Muscle layer of duodenum (tissue), 2 donors: Measurements from ENCODE around the gene SH3PXD2A.

Experiments used
- H3K27ac ChIP-seq: one replicate; pipeline ENCODE4 v1.7.0; 2013; ENCODE audit warnings: mild to moderate bottlenecking, low read length
- H3K27me3 ChIP-seq: one replicate; pipeline ENCODE4 v1.7.0; 2013; ENCODE audit warnings: low read depth, mild to moderate bottlenecking, control low read depth, low read length
- H3K36me3 ChIP-seq, 2 donors: one replicate each; pipeline ENCODE4 v1.7.0; 2013; ENCODE audit warnings: low read length in 2 of 2, control low read depth in 1 of 2, mild to moderate bottlenecking in 1 of 2; ENCODE audit not compliant: insufficient read depth in 2 of 2, control insufficient read depth in 1 of 2
- H3K4me1 ChIP-seq, 2 donors: one replicate each; pipeline ENCODE4 v1.7.0; 2013; ENCODE audit warnings: low read length in 2 of 2, mild to moderate bottlenecking in 2 of 2, control low read depth in 1 of 2, moderate library complexity in 1 of 2; ENCODE audit not compliant: insufficient read depth in 2 of 2, control insufficient read depth in 1 of 2
- H3K4me3 ChIP-seq, 2 donors: one replicate each; pipeline ENCODE4 v1.7.0; 2013; ENCODE audit warnings: low read length in 2 of 2, low read depth in 1 of 2, mild to moderate bottlenecking in 1 of 2
- H3K9me3 ChIP-seq, 2 donors: one replicate each; pipeline ENCODE4 v1.7.0; 2013; ENCODE audit warnings: low read length in 2 of 2, control low read depth in 1 of 2, mild to moderate bottlenecking in 1 of 2; ENCODE audit not compliant: control insufficient read depth in 1 of 2
- donor health status: healthy.

The SH3PXD2A gene

DNA sequence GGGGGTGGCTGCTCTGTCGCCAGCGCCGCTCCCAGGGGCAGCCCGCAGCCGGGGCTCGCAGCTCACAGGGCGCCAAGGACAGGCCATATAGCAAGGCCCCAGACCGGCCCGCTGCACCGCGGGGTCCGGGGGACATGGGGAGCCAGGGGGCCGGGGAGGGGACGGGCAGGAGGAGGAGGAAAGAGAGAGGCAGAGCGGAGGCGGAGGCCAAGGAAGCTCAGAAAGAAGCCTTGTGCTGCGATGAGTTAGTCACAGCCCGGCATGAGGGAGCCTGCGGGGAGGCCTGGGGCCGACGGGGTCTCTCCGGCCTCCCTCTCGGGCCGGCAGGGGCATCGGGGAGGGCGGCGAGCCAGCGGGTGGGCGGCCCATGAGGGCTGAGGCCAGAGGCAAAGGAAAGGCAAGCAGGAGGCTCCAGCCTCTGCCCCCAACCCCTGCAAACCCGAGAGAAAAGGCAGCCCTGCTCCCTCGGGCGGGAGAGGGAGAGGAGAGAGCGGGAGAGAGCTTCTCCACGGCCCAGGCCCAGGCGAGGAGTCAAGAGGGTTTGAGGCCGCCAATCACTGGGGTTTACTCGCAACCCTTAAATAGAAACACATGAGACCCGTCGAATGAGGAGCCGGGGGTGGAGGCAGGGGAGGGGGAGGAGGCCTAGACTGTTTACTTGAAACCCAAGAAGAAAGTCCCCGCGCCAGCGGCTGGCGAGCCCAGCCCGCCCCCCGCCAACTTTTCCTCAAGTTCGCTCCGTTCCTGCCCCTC lies 194.0 kb downstream of the SH3PXD2A start:
- Histone ChIP-seq H3K27ac (peak overlapping the region; percentile 54), H3K4me3 (peak overlapping the region; percentile 81 to 87), H3K4me1 (peaks cover 4 to 40% of the 10 kb centered on the region in 2 donors), H3K36me3 (peaks cover 4 to 25% of the 10 kb centered on the region in 2 donors), H3K9me3 (peaks cover 0 to 3% of the 10 kb centered on the region in 2 donors), H3K27me3 (no peaks in the 10 kb centered on the region)

DNA sequence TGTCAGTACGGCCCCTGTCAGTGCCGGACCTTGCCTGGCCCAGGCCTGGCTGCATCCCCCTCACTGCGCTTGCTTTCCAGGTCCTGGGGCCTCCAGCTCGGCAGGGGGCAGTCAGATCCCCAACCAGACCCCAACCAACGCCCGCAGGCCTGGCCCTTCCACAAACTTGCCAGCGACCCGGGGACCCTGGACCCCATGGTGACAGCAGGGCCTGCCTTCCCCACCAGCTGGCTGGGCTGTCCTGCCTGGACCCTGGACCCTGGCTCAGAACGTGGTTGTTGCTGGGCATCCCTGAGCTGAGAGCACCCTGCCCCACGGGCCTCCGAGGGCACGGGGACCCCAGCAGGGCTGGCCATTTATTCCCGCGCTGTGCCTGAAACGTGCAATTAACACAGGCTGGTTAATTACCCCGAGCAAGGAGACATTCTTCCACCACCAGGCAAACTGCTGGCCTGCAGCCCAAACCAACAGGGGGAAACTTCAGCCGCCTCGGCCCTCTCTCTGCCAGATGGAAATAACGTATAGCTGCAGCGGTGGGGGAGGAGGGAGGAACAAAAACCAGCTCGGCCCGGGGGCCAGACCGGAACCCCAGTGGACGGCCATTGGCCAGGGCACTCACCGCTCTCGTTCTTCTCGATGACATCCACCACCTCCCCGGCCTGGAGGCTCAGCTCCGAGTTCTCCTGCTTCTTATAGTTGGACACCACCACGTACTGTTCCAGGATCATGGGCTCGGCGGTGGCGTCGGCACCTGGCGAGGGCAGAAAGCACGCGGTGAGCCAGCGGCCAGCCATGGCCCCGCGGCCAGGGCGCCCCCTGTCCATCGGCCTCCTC lies 194.8 kb downstream of the SH3PXD2A start:
- Histone ChIP-seq H3K9me3 (peaks cover 0 to 3% of the 10 kb centered on the region in 2 donors), H3K4me1 (peaks cover 4 to 36% of the 10 kb centered on the region in 2 donors), H3K27ac (peak overlapping the region; percentile 85), H3K4me3 (peak overlapping the region; percentile 81 to 87), H3K27me3 (no peaks in the 10 kb centered on the region), H3K36me3 (peaks cover 4 to 32% of the 10 kb centered on the region in 2 donors)

DNA sequence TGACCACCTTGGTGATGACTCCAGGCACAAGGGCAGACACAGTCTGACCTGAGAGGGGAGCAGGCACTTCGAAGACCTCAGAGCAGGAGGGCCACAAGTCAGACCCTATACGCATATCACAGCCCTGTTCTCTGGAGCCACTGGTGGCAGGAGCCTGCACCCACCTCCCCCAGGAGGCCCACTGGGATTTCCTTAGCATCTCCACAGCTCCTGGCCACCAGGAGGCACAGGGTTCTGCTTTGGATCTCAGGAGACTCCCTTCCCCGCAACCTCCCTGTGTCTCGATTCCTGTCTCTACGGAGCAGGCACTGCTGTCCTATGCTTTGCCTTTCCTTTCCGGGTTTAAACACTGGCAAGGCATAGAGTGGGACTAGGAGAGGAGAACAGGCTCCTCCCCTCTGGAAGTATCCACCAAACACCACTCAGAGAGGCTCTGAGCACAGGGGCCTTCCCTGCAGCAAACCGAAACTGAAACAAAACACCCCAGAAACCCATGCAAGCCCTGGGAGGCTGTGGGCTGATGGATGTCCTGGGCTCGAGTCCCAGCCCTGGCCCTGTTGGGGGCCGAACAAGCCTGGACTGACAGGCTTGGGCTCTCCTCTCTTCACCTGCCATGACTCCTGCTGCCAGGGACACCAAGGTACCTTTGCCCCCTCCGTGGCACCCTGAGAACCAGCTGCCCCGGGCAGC lies 195.6 kb downstream of the SH3PXD2A start:
- H3K4me1 ChIP-seq = peaks cover 4 to 33% of the 10 kb centered on the region in 2 donors
- H3K36me3 ChIP-seq = peaks cover 4 to 33% of the 10 kb centered on the region in 2 donors
- no peaks in the 10 kb centered on the region for H3K27me3 ChIP-seq
- peaks cover 0 to 3% of the 10 kb centered on the region in 2 donors for H3K9me3 ChIP-seq
- peak overlapping the region; percentile 85 for H3K27ac ChIP-seq
- peak overlapping the region; percentile 81 to 87 for H3K4me3 ChIP-seq

DNA sequence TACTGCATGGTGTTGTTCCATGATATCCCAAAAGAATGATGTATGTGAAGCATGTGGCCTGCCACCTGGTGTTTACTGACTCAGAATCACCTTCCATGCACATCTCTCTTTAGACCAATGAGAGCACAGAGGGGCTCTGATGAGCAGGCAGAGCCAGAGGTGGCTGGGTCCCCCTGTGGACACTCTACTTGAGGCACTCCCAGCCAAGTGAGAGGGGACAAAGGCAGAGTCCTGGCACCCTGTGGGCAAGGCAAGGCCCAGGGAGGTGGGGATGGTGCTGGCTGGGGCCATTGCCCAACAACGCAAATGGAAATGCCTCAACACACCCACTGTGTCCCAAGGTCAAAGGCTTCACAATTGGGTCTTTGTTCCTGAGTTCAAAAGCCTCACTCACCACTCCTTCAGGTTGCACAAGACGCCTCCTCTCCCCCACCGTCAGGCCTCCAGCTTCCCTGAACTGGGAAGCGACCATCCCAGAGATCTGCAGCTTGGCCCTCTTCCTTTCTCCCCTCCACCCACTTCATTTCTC lies 197.3 kb downstream of the SH3PXD2A start:
- Histone ChIP-seq H3K36me3 (peaks cover 4 to 36% of the 10 kb centered on the region in 2 donors), H3K4me1 (peaks cover 8 to 29% of the 10 kb centered on the region in 2 donors), H3K27me3 (no peaks in the 10 kb centered on the region), H3K4me3 (no peak overlapping the region), H3K9me3 (peaks cover 0 to 3% of the 10 kb centered on the region in 2 donors), H3K27ac (peak overlapping the region; percentile 22)

DNA sequence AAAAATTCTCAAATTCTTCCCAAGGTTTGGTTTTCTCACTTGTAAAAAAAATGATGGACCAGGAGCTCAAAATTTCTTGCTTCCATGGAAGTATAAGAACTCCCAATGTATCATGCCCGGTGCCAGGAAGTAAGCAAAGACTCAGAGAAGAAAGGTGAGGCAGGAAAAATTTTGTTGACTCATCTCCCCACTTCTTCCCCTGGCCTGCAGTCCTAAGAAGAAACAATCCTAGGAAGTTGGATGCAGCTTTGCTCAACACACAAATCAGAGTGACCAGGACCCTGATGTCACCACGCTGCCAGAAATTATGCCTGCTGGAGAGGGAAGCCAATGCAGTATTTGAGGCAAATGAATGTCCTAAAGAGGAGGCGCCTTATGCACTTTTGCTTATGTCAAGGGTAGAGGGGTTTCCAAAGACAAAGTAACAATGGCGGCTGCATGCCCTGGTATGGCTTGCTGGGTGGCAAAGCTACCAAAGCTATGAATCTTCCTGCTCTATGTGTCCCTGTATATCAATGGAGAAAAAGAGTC lies 198.2 kb downstream of the SH3PXD2A start:
- Histone ChIP-seq H3K27me3 (no peaks in the 10 kb centered on the region), H3K36me3 (peaks cover 4 to 38% of the 10 kb centered on the region in 2 donors), H3K4me3 (no peak overlapping the region), H3K4me1 (peaks cover 16 to 32% of the 10 kb centered on the region in 2 donors), H3K27ac (no peak overlapping the region), H3K9me3 (peaks cover 0 to 3% of the 10 kb centered on the region in 2 donors)

DNA sequence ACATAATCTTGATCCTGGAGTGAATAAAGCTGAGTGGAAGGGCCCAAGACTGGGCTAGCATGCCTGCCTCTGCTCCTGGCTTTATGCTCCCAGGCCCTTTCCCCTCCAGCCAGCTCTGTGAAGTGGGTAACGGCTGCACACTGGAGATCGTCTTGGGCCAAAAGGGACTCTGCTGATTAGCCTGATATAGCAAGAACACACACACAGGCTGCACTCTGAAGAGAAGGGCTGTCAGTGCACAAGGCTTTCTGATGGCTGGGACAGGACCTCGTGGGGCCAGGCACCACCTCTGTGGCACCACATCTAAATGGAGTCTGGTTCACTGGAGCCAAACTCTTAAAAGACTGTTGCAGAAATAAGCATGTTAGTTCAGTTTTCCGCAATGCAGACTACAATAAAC lies 200.5 kb downstream of the SH3PXD2A start:
- Histone ChIP-seq H3K9me3 (peaks cover 0 to 3% of the 10 kb centered on the region in 2 donors), H3K27ac (no peak overlapping the region), H3K27me3 (no peaks in the 10 kb centered on the region), H3K36me3 (peaks cover 4 to 38% of the 10 kb centered on the region in 2 donors), H3K4me3 (no peak overlapping the region), H3K4me1 (peaks cover 35 to 47% of the 10 kb centered on the region in 2 donors)

GRCh38 chr10:103653581-103654037 lies 201.8 kb downstream of the SH3PXD2A start:
- Histone ChIP-seq H3K36me3 (peaks cover 4 to 31% of the 10 kb centered on the region in 2 donors), H3K27ac (peak overlapping the region; percentile 74), H3K9me3 (peaks cover 0 to 3% of the 10 kb centered on the region in 2 donors), H3K4me1 (peaks cover 31 to 47% of the 10 kb centered on the region in 2 donors), H3K4me3 (no peak overlapping the region), H3K27me3 (no peaks in the 10 kb centered on the region)

DNA sequence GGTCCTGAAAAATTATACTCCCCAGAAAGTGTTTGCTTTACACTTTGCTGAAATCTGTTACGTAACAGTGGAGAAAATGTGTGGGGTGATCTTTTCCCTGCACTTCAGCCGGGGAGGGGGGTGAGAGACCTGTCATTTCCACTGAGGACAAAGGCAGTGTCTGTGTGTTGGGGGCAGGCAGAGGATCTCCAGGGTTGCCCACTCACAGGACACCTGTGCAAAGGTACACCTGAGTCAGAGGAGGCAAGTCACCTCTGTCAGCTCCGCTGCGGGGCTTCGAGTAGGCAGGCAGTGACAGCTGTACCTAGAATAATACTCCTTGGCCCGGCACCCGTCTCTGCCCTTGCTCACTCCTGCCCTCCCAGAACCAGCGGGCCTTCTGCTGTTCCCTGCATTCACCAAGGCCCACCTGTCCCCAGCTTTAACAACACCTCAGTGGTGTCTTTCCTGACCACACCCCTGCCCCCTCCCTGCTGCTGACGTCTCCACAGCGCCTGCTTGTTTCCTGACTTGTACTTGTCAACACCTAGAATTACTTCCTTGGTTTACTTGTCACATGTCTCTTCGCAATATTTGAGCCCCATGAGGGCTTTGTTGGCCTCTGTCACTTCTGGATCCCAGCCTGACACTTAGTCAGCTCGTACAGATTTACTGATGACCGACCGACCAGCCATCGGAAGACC lies 202.6 kb downstream of the SH3PXD2A start:
- H3K4me3 ChIP-seq = no peak overlapping the region
- peaks cover 0 to 3% of the 10 kb centered on the region in 2 donors for H3K9me3 ChIP-seq
- H3K4me1 ChIP-seq = peaks cover 31 to 54% of the 10 kb centered on the region in 2 donors
- H3K27me3 ChIP-seq = no peaks in the 10 kb centered on the region
- H3K27ac ChIP-seq = peak overlapping the region; percentile 74
- peaks cover 4 to 23% of the 10 kb centered on the region in 2 donors for H3K36me3 ChIP-seq

- Histone ChIP-seq H3K9me3 (no peaks in the 10 kb centered on the region), H3K27me3 (no peaks in the 10 kb centered on the region), H3K36me3 (peaks cover 0 to 20% of the 10 kb centered on the region in 2 donors), H3K27ac (peak overlapping the region; percentile 74), H3K4me3 (no peak overlapping the region), H3K4me1 (peaks cover 31 to 60% of the 10 kb centered on the region in 2 donors)
These were observed 203.4 kb downstream of the SH3PXD2A start for GRCh38 chr10:103651783-103652476.

DNA sequence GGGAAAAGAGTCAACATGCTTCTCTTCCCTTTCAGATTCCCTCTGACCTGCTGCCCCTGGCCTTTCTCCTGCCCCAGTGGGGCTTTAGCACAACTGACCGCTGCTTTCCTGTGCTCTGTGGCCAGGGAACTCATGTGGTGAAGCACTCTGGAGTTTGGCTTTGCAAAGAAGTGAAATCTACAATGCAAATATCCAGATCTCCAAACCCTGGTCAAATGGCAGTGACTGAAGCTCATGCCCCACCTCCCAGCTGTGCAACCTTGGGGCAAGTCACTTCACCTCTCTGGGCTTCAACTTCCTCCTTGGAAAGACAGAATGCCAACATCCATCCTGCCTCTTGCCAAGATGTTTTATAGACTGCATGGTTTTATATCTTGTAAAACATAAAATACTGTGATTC lies 204.0 kb downstream of the SH3PXD2A start:
- H3K36me3 ChIP-seq = peaks cover 0 to 18% of the 10 kb centered on the region in 2 donors
- H3K27ac ChIP-seq = no peak overlapping the region
- H3K9me3 ChIP-seq = no peaks in the 10 kb centered on the region
- H3K27me3 ChIP-seq = no peaks in the 10 kb centered on the region
- H3K4me1 ChIP-seq = peaks cover 31 to 60% of the 10 kb centered on the region in 2 donors
- H3K4me3 ChIP-seq = no peak overlapping the region
